Measurements from ENCODE around the gene EFCAB6.

- TF ChIP-seq, protein P1, sequence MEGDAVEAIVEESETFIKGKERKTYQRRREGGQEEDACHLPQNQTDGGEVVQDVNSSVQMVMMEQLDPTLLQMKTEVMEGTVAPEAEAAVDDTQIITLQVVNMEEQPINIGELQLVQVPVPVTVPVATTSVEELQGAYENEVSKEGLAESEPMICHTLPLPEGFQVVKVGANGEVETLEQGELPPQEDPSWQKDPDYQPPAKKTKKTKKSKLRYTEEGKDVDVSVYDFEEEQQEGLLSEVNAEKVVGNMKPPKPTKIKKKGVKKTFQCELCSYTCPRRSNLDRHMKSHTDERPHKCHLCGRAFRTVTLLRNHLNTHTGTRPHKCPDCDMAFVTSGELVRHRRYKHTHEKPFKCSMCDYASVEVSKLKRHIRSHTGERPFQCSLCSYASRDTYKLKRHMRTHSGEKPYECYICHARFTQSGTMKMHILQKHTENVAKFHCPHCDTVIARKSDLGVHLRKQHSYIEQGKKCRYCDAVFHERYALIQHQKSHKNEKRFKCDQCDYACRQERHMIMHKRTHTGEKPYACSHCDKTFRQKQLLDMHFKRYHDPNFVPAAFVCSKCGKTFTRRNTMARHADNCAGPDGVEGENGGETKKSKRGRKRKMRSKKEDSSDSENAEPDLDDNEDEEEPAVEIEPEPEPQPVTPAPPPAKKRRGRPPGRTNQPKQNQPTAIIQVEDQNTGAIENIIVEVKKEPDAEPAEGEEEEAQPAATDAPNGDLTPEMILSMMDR (conservative IDR thresholded peaks at IDR 0.05), result no peak
- no peak for TF ChIP-seq EZH2 (IDR thresholded peaks at IDR 0.05; ENCODE audit: low read depth)
These were observed 318.8 kb downstream of the EFCAB6 start for GRCh38 chr22:43493297-43493696.

All from PC-9 (cell line).